GM12873 (cell line): Measurements from ENCODE around the gene EXOC4.

Source experiments
- TF ChIP-seq, protein P1 (sequence below): IDR thresholded peaks from 2 replicates; pipeline ENCODE4 v1.5.1; 2012; ENCODE audit warnings: low read depth, mild to moderate bottlenecking, moderate library complexity, low read length, control low read depth; ENCODE audit not compliant: insufficient read depth; ENCODE audit errors: missing control alignments

The EXOC4 gene

DNA sequence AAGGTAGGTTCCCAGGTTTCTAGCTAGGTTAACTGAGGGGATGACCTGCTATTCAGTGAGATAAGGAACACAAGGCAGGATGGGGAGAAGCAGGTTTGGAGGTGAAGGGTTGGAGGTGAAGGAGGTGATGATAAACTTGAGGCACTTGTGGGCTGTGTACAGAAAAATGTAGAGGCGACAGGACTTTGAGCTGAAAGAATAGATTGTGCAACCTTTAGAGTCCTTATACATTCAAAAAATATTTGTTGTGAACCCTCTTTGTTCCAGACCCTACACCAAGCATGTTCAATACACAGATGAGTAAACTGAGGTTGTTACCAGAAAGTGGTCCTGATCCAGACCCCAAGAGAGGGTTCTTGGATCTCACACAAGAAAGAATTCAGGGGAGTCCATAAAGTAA lies 828.8 kb downstream of the EXOC4 start:
- TF ChIP-seq, protein P1, sequence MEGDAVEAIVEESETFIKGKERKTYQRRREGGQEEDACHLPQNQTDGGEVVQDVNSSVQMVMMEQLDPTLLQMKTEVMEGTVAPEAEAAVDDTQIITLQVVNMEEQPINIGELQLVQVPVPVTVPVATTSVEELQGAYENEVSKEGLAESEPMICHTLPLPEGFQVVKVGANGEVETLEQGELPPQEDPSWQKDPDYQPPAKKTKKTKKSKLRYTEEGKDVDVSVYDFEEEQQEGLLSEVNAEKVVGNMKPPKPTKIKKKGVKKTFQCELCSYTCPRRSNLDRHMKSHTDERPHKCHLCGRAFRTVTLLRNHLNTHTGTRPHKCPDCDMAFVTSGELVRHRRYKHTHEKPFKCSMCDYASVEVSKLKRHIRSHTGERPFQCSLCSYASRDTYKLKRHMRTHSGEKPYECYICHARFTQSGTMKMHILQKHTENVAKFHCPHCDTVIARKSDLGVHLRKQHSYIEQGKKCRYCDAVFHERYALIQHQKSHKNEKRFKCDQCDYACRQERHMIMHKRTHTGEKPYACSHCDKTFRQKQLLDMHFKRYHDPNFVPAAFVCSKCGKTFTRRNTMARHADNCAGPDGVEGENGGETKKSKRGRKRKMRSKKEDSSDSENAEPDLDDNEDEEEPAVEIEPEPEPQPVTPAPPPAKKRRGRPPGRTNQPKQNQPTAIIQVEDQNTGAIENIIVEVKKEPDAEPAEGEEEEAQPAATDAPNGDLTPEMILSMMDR = no peak

DNA sequence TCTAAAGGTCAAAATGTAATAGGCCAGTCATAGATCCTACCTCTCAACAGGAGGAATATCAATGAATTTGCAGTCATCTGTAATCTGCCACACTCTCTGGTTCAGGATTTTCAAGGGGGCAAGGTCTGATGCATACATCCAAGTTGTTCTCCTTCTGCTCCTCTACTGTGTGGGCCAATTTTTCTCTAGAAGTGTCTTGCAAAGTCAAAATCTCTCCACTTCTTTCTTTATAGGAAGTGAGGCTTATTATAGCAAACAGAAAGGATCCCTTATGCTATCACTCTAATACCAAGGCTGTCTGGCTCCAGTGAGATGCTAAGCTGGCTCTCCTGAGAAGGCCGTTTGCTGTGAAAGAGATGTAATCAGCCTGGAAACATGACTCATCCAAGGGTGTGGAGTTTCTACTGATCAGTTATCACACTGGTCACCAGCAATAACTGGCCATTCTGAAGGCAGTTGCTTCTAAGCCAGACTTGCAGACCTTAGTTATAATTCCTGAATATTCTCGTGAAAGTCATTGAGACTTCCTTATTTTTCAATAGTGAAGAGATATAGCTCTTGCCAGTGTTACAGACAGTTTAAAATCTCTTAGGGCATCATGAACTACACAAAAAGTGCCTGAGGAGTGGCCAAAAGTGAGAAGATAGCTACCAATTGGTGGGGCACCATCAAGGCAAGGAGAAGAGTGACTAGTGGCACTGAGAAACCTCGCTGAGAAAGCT lies 831.0 kb downstream of the EXOC4 start:
- TF ChIP-seq, protein P1 = no peak

DNA sequence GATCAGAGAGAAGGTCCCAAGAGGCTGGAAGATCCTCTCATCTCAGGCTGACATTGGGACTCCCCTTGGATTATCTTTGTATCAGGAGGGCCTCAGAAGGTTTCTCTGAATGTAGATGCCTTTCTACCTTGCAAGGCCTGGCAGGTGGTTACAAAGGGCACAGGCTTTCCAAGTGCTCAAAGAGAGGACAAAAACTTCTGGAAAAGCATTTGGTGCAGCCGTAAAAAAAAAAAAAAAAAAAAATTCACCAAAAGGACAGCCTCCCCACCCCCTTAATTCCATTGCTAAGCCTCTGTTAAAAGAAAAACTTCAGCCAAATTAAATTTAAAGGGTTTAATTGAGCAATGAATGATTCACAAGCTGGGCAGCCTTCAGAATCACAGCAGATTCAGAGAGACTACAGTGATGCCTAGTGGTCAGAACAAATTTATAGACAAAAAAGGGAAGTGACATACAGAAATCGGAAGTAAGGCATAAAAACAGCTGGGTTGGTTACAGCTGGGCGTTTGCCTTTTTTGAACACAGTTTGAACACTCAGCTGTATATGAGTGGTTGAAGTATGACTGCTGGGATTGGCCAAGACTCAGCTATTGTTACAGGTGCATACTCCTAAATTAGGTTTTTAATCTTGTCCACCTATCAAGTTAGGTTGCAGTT lies 831.7 kb downstream of the EXOC4 start:
- TF ChIP-seq, protein P1 = no peak

DNA sequence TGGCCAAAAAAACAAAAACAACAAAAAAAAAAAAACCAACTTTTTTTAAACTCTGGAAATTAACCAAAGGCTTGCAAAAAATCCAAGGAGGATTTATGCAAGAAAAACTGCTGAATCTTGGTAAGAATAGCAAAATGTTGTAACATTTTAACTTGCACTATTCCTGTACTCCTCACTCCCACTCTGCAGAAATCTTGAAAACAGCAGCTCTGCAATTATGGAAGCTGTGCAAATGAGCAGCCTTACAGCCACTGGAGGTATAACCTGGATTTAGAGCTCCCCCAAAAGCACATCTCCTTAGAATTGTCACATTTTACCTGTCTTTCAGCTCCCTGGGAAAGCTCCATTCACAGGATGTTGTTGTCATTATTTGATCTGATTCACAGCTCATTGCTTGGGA lies 832.4 kb downstream of the EXOC4 start:
- TF ChIP-seq, protein P1 = no peak

DNA sequence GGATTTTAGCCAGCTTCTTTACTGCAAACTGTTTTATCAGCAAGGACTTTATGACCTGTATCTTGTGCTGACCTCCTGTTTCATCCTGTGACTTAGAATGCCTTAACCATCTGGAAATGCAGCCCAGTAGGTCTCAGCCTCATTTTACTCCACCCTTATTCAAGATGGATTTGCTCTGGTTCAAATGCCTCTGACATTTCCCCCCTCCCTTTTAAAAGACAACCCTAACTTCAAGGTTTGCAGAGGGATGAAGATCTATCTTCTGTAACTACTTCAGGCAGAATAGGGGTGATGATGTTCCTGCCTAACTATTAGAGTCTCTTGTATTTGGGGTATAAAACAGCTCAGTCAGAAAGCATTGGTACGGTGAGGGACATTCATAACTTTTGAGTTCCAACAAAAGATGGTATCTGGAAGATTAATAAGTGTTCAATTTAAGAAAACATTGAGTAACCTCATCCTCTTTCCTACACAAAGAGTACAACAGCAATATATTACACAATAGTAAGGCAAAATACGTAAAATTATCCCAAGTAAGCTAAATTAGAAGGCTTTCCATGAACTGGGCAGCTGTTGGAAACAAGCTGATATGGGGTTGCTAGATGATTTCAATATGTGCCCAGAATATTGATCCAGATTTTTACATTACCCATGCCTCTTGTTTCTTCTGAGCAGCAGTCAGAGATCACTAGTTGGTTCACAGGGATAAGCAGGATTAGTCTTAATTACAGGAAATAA lies 834.3 kb downstream of the EXOC4 start:
- TF ChIP-seq, protein P1 = no peak

DNA sequence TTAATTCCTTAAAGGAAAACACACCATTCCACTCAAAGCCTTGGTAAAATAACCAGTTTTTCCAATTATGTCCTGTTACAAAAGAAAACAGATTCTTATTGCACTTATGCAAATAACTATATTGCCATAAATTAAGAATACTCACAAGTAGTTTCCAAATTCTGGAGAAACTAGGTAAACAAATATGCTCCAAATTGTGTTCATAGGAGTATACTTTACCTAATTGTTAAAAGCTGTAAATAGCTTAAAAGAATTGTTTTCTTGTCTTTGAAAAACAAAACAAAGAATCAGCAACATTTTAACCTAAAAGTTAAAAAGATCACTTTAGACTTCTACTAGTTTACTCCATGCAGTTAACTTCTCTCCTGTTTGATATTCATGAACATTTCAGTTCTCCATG lies 835.3 kb downstream of the EXOC4 start:
- TF ChIP-seq, protein P1 = no peak

DNA sequence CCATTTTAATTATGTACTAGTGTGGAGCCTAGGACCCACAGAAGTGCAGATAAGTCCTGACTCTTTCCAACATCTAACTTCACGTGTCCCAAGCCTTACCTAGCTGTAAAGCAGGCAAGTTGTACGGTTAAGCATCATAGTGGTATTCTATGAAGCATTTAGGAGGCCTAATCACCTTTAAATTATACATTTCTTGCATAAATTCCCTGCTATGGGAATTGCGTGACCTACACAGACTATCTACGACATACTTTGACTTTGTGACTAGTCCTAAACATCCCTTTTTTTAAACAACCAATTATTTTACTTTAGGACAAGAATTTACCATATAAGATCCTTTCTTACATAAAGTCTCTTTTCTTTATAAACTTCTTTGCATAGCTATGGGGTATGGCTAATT lies 836.6 kb downstream of the EXOC4 start:
- TF ChIP-seq, protein P1 = no peak
